CD4-positive, alpha-beta T cell treated with Interleukin-21 for 1 hour (primary cell): Measurements from ENCODE around the gene F8A1.
"Not testable (repeated sequence)": the region's sequence is repeated elsewhere in the genome, so short reads cannot be mapped to it uniquely, and the experiment has no call there.

Experiments used
- DNase-seq: peaks from one replicate; pipeline ENCODE4 v3.0.0-alpha.2; 2020

The F8A1 gene

DNA sequence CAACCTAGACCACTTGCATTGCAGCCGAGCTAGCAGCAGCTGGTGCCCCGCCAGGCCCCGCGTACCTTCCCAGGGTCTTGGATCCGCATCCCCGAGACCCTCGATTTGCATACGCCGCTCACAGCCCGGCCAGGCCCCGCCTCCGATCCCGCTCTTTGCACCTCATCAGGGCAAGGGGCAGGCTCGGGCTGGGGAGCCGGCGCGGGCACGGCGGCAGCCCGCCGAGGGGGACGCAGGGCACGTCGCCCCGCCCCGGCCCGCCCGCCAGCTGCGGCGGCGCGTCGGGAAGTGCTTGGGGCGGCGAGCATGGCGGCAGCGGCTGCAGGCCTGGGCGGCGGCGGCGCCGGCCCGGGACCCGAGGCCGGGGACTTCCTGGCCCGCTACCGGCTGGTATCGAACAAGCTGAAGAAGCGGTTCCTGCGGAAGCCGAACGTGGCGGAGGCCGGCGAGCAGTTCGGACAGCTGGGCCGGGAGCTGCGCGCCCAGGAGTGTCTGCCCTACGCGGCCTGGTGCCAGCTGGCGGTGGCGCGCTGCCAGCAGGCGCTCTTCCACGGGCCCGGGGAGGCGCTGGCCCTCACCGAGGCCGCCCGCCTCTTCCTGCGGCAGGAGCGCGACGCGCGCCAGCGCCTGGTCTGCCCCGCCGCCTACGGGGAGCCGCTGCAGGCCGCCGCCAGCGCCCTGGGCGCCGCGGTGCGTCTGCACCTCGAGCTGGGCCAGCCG, at the start of gene F8A1:
Gene F8A1, plus strand, starts transcription at position 287 of the 720 bp plus-strand sequence. Its CDS starts 20 bp downstream, at position 307.
- peak; percentile 44 for DNase-seq

DNA sequence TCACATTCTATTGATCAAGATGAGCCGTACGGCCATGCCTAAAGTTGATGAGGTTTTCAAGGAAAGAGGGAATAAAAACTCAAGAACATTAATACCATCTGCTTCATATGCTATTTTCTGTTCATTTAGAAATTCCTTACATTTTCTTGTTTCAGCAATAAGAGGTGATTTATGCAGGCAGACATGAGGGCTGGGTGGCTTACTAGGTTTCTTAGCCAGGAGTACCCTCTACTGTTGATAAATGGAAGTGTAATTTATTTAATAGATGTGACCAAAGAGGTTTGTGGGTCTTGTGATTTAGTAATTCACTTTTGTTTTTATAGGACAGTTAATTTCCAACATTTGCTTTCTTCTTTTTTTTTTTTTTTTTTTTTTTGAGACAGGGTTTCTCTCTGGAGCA, 45.3 kb upstream of the F8A1 start:
- DNase-seq: peak; percentile 51

DNA sequence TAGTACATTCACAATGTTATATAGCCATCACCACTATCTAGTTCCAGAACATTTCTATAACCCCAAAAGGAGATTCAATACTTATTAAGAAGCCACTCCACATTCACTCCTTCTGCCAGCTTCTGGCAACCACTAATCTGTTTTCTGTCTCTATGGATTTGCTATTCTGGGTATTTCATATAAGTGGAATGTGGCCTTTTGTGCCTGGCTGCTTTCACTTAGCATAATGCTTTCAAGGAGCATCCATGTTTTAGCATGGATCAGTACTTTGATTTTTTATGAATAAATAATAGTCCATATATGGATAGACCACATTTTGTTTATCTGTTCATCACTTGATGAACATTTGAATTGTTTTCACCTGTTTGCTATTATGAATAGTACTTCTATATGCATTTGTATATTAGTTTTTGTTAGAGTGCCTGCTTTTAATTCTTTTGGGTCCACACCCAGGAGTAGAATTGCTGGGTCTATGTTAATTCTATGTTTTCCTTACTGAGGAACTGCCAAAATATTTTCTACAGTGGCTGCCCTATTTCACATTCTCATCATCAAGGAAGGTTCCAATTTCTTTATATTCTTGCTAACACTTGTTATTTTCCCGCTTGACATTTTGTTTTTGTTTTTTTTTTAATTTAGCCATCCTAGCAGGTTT, 35.1 kb upstream of the F8A1 start:
- DNase-seq: no peak

DNA sequence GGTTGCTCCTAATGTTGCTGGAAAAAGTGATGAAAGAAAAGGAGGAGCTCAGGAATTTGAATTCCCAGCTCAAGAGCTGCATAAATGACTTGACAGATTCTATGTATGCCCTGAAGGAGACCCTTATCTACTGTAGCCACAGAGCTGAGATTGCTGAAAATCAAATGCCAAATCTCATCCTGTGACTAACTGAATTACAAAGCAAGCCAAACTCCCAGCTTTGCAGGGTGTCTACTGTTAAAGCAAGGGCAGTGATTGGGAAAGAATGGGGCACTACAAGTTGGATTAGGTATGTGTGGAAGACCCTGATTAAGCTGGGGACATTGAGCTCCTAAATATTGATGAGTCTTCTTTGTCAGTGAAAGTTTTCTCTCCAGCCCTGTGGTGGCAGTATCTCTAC, 30.9 kb upstream of the F8A1 start:
- no peak for DNase-seq

DNA sequence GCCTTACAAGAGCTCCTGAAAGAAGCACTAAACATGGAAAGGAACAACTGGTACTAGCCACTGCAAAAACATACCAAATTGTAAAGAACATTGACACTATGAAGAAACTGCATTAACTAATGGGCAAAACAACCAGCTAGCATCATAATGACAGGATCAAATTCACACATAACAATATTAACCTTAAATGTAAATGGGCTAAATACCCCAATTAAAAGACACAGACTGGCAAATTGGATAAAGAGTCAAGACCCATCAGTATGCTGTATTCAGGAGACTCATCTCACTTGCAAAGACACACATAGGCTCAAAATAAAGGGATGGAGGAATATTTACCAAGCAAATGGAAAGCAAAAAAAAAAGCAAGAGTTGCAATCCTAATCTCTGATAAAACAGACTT, 17.6 kb upstream of the F8A1 start:
- DNase-seq: not testable (repeated sequence)

DNA sequence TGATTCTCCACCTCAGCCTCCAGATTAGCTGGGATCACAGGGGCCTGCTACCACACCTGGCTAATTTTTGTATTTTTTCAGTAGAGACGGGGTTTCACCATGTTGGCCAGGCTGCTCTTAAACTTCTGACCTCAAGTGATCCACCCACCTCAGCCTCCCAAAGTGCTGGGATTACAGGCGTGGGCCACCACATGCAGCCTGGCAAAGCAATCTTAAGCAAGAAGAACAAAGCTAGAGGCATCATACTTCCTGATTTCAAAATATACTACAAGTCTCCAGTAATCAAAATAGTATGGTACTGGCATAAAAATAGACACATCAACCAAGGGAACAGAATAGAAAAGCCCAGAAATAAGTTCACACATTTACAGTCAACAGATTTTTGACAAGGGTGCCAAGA, 12.8 kb upstream of the F8A1 start:
- DNase-seq: no peak

DNA sequence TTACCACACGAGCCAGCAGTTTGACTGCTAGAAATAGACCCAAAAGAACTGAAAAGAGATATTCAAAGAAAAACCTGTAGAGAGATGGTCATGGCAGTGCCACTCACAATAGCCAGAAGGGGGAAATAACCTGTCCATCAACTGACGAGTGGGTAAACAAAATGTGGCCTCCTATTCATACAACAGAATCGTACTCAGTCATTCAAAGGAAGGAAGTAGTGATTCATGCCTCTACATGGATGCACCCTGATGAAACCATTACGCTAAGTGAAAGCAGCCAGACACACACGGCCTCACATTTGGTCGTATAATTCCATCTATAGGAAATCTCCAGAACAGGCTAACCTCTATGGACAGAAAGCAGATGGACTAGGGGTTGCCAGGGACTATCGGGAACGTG, 2.1 kb upstream of the F8A1 start:
- not testable (repeated sequence) for DNase-seq

DNA sequence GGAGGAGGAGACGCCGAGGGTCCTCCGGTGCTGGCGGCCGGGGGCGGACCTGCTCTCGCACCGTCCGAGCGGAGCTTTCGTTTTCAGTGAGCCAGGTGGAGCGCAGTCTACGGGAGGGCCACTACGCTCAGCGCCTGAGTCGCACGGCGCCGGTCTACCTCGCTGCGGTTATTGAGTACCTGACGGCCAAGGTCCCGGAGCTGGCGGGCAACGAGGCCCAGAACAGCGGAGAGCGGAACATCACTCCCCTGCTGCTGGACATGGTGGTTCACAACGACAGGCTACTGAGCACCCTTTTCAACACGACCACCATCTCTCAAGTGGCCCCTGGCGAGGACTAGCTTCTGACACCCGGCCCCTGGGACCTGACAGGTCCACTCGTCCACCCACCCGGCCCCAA, 1.1 kb upstream of the F8A1 start:
- DNase-seq: not testable (repeated sequence)

DNA sequence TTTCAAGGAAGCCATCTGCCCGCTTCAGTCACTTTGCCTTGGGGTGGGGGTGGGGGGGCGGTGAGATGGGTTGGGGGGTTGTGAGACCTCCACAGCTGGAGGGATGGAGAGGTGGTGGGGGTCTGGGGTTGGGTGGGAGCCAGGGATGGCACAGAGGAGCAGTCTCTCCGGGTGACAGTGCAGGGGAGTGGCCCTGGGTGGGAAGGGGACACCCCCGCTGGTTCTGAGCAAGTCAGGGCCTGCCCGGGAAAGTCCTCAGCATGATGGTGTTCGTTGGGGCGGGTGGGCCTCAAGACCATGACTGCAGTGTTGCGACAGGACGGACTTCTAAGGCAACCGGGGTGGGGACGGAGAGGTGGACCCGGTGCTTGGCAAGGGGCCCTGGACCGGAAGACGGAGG, 606 bp upstream of the F8A1 start:
- peak; percentile 0 for DNase-seq

DNA sequence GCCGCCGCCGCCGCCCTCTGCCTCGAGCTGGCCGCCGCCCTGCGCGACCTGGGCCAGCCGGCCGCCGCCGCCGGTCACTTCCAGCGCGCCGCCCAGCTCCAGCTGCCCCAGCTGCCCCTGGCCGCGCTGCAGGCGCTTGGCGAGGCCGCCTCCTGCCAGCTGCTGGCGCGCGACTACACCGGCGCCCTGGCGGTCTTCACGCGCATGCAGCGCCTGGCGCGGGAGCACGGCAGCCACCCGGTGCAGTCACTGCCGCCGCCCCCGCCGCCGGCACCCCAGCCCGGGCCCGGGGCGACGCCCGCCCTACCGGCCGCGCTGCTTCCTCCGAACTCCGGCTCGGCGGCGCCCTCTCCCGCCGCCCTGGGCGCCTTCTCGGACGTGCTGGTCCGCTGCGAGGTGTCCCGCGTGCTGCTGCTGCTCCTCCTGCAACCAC, 650 bp downstream of the F8A1 start:
- not testable (repeated sequence) for DNase-seq

DNA sequence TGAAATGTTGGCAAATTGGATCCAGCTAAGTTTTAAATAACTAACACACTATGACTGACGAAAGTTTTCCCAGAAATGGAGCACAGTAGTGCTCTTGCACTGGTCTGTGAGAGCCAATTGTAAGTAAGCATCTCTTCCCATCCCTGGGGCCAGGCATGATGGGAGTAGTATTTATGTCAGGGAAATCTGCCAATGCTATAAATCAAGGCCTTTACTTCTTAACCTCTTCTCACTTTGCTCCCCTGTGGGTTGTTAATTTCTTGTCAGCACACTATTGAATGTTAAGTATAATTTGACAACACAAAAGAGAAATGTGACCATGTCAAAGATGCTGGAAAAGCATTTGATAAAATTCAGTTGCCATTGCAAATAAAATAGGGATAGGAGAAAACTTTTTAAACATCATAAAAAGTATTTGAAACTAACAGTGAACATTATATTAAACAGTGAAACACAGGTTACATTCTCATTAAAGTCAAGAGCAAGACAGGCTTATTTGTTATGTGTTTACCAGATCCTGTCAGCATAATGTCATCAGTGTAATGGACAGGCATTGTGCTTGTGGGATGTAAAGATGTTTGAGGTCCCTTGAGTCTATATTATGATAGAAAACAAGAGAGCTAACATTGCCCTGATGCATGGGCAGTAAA, 5.0 kb downstream of the F8A1 start:
- no peak for DNase-seq

DNA sequence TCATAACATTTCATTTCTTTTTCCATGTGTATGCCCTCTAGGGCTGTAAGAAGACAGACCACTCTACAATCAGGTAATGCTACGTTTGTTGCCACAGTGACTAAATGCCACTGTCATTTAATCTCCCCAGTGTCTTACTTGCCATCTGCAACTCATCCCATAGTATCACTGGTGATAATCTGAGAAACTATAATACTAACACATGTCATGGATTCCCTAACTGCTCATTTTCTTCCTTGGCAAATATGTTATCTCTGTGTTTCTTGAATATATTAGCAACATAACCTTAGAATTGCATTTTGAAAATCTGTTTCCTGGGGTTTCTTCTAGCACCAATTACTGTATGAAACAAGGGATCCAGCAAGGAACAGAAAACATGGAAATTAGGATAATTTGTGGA, 6.1 kb downstream of the F8A1 start:
- DNase-seq: no peak

DNA sequence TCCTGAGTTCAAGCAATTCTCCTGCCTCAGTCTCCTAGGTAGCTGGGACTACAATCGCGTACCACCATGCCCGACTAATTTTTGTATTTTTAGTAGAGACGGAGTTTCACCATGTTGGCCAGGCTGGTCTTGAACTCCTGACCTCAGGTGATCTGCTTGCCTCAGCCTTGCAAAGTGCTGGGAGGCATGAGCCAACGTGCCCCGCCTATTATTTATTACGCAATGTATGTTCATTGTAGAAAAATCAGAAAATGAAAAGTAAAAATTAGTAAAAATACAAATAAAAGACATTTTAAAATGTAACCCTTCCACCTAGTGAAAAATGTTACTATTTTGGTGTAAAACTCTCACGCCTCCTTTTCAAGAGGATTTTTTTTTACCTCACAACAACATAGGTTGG, 14.2 kb downstream of the F8A1 start:
- no peak for DNase-seq

DNA sequence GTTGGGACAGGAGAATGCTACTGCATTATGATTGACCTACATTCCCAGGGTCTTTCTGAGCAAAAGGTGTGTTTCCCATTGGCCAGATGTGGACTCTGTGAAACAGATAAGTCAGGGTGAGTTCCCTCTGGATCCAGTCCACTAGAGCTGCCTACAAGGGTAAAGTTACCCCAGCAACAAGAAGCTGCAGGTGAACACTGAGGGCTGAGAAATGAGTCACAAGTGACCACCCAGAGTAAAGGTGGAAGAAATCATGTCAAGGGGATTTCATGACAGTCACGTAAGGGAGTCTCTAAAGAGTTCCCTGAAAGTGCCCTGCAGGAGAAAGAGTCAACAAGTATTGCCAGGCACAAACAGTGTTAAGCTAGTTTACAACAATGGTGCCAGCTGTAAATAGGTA, 16.3 kb downstream of the F8A1 start:
- DNase-seq: no peak

DNA sequence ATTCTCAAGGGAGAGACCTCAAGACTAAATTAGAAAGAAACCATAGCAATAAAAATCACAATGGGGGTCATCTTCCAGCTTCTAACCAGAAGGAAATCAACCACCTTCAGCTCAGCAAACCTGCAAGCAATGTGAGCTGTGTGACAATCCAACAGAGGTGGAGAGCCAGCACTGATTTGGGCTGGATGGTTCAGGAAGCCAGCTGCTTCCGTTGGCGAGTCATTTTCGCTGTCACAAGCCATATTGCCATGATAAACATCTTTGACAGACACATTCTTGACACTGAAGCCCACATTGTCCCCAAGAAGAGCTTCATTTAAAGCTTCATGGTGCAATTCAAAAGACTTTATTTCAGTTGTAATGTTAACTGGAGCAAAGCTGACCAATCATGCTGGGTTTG, 22.7 kb downstream of the F8A1 start:
- no peak for DNase-seq

DNA sequence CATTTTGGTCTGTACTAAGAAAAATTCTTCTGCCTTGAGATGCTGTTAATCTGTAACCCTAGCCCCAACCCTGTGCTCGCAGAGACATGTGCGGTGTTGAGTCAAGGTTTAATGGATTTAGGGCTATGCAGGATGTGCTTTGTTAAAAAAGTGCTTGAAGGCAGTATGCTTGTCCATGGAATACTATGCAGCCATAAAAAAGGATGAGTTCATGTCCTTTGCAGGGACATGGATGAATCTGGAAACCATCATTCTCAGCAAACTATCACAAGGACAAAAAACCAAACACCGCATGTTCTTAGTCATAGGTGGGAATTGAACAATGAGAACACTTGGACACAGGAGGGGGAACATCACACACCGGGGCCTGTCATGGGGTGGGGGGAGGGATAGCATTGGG, 23.9 kb downstream of the F8A1 start:
- not testable (repeated sequence) for DNase-seq

DNA sequence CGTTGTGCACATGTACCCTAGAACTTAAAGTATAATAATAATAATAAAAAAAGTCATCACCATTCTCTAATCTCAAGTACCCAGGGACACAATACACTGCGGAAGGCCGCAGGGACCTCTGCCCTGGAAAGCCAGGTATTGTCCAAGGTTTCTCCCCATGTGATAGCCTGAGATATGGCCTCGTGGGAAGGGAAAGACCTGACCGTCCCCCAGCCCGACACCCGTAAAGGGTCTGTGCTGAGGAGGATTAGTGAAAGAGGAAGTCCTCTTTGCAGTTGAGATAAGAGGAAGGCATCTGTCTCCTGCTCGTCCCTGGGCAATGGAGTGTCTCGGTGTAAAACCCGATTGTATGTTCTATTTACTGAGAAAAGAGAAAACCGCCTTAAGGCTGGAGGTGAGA, 24.4 kb downstream of the F8A1 start:
- not testable (repeated sequence) for DNase-seq

DNA sequence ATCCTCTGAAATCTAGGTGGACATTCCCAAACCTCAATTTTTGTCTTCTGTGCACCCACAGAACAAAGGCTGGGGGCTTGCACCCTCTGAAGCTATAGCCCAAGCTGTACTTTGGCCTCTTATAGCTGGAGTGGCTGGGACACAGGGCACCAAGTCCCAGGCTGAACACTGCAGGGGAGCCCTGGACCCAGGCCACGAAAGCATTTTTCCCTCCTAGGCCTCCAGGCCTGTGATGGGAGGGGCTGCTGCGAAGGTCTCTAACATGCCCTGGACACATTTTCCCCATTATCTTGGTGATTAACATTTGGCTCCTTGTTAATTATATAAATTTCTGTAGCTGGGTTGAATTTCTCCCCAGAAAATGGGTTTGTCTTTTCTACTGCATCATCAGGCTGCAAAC, 27.9 kb downstream of the F8A1 start:
- no peak for DNase-seq

DNA sequence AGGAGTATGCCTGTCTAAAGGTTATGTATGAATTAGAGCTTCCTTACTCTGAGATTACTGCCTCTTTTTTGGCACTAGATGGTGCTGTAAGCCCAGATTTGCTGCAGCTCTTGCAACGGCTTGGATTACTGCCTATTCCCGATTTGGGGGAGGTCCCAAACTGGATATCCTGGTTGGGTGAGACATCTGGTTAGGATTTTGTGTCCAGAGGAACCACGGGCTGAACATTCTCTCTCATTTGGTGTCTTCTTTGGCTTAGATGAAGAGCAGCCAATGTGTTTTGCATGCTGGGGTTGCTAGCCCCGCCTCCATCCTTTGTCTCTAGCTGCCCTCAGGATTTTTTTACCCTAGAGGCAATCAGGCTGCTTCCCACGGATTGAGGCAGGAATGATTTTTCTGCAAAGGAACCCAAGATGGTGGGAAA, 31.9 kb downstream of the F8A1 start:
- DNase-seq: peak; percentile 36

DNA sequence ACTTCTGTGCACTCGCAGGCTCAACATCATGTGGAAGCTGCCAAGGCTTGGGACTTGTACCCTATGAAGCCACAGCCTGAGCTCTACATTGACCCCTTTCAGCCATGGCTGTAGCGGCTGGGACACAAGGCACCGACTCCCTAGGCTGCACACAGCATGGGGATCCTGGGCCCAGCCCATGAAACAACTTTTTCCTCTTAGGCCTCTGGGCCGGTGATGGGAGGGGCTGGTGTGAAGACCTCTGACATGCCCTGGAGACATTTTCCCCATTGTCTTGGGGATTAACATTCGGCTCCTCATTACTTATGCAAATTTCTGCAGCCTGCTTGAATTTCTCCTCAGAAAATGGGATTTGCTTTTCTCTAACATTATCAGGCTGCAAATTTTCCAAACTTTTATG, 38.6 kb downstream of the F8A1 start:
- not testable (repeated sequence) for DNase-seq
